Stimulated activated CD4-positive, alpha-beta T cell treated with anti-CD3 and anti-CD28 coated beads, Interleukin-4, amount 100 ng/mL, for 24 hours (primary cell): Measurements from ENCODE around the gene MOV10.

Source experiments
- DNase-seq: peaks from one replicate; pipeline ENCODE4 v3.0.0-alpha.2; 2020

The MOV10 gene

DNA sequence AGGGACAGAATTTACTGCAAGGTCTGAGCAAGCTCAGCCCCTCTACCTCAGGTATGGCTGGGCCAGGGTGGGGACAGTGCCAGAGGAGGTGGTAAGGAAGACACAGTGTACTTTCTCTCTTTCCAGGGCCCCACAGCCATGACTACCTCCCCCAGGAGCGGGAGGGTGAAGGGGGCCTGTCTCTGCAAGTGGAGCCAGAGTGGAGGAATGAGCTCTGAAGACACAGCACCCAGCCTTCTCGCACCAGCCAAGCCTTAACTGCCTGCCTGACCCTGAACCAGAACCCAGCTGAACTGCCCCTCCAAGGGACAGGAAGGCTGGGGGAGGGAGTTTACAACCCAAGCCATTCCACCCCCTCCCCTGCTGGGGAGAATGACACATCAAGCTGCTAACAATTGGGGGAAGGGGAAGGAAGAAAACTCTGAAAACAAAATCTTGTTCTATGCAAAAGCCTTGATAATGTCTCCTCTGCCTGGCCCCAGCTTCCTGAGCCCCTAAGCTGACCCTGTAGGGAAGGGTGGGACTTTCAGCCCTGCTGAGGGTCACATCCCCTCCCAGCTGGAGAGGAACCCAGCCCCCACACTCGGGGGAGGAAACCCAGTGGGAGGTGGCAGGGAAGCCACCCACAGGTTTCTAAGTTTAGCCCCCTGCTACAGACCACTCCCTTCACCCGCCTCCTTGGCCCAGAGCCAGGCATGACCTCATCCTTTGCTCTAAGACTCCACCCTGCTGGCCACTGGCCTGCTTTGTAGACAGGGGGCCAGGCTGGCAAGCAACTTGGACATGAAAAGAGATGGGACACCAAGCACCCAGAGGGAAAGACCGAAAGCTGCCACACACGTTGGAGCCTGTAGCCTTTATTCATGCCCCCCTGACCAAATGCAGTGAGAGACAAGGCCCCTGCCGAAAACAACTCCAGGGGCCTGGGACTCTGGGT is 26.1 kb downstream of the MOV10 start:
- DNase-seq = peak; percentile 61

DNA sequence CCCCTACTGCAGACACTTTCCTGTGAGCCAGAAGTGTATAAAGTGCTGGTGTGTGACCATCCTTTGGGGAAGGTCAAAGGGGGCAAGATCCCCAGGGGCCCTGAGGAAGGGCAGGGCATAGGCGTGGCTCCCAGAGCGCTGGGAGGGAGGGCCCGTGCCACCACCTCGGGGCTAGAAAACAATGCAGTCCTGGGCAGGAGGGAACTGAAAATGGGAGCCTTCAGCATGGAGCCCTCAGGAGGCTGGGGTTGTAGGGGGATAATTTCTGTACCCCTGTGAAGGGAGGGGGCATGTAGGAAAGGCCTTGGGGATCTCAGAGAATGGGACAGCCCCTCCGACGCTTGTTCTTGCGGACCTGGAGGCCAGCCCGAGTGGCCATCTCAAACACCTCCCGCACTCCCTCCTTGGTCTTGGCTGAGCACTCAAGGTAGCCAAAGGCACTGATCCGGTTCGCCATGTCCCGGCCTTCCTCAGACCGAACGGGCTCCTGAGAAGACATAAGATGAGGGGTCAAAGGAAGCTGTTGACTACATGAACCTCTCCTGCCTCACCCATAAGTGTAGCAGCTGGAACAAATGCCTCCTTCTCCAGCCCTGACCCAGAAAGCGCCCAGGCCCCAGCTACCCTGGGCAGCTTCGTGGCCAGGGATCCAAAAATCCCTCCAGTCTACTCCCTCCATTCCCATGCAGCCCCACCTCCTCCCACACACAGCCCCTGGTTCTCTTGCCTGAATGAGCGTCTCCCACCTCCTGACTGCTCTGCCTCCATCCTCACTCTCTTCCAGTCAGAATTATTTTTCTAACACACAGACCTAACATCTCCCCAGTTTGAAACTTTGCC is 27.0 kb downstream of the MOV10 start:
- no peak for DNase-seq

DNA sequence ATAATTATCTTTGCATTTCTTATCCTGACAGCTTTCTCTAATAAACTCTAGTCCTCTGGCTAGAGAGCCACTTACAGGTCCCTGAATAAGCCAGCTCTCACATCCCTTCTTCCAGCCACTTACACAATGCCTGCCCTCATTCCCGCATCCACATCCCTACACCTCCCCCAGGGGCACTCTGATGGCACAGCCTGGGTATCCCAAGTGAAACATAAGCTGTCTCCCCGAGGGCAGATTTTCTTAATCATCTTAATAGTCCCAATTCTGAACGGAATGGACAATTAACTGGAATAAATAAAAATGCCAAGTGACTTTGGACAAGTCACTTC is 27.6 kb downstream of the MOV10 start:
- no peak for DNase-seq

DNA sequence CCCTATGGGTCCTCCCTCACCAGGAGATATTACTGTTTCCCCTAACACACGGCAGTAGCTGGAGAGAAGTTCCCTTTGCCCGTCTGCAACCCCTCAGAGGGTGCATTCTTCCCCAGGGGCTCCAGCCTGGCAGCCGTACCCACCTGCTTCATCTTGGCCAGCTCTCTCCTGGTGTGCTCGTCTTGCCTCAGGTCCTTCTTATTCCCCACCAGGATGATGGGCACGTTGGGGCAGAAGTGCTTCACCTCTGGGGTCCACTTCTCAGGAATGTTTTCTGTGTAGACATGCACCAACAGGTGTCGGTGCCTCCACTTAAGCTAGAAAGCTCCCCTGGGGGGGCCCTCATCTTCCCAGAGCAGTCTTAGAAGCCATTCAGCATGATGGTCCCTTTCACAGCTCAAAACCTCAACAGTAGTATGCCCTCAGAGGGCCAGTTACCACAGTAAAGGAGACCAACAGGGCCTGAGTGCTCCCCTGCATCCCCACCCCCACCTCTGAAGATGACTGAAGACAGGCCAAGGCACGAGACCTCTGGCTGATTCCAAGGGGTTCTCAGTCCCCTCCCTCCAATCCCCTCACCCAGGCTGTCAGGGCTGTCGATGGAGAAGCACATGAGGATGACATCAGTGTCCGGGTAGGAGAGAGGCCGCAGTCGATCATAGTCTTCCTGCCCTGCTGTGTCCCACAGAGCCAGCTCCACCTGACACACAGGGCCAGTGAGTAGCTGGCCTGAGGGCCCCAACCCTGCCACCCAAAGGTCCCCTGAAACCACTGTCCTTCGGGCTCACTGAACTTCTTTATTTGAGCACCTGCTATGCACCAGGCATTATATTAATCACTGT is 28.2 kb downstream of the MOV10 start:
- DNase-seq = no peak

DNA sequence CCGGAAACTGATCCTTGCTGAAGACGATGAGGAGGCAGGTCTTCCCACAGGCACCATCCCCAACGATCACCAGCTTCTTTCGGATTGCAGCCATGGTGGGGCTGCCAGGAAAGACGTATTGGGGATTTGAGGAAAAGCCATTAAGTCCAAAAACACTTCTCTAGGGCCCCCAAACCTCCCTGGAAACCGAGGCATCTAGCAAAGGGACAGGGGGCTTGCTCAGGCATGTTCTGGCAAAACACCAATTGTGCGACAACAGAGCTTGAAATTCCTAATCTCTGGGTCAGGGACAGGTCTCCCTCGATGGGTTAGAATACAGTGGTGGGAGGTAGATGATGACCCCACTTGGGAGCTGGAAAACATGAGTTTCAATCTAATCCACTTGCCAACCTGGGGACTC is 29.2 kb downstream of the MOV10 start:
- DNase-seq = no peak

DNA sequence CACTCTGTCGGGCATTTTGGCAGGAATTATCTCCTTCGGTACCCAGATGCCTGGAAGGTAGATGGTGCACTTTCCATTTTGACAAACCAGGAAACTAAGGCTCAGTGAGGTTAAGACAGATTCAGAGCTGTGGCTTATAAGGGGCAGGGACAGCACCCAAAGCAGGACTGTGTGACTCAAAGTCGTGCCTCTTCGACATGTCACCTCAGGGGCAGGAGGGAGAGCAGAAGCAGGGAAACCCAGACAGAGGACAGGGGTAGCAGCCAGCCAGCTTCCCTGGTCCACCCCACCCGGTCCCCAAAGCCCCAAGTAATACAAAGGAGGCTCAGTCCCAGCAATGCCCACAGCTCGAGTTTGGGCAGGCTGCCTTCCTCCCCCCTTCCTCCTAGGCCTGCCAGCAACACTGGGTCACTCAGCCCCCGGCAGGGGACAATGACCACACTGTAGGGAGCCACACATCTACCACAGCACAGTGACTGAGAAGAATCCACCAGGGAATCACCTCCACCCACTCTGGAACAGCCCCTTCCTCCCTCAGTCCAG is 30.0 kb downstream of the MOV10 start:
- DNase-seq = no peak

DNA sequence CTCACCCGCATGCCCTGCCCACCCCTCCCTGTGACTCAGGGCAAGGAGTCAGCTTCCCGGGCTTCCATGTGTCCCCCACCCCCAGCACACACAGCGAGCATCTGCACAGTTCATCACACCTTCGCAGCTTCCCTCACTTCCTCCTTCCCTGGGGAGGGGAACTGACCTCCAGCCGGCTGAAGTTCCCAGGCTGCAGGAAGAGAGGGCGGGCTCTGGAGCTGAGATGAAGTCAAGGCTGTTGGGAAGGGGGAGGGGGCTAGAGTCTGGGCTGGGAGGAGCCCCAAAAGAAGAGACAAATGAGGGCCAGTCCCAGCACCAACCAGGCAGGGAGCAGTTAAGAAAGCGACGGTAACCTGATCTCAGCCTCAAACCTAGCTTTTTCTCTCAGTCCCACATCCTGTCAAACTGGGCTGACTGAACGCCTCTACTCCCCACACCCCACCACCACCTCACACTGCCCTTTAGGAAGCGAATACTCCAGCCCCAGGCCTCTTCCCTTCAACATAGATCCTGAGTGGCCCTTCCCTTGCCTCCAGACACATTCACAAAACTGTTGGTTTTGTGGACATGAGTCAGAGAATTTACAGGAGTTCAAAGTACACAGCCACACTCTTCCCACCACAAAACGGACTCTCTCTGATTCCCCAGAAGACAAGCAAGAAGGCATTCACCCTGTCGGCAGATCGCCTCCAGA is 30.6 kb downstream of the MOV10 start:
- DNase-seq = peak; percentile 48

DNA sequence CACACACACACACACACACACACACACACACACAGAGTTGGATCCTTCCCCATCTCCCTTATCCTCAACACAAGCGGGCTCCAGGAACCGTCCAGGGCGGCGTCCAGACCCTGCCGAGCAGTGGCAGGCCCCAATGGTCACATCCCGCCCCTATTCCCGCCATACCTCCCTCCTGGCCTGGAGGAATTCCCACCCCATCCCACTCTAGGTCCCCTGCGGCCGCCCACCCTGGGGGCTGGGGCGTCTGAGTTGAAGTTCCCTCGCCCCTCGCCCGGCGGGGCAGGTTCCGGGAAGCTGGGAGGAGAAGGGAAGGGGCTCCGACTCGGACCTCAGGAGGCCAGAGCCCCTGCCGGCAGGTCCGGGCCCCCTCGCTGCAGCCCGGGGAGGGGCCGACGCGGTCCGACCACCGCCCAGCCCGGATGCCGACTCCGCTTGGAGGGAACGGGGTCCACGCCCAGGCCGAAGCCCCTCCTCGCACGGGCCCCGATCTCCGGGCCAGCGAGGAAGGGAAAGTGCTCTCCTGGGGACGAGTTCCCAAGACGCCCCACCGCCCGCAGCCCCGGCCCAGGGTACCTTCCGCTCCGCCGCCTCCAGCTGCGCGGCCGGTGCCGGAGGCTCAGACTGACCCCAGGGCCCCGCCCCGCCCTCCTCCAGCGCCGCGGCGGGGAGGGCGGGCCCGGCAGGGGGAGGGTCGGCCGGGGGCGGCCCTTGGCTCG is 32.2 kb downstream of the MOV10 start, which contains the start of gene RHOC:
TSS of gene RHOC (minus strand) at position 623 of the 716 bp plus-strand sequence. CDS start 3,328 bp downstream, outside the sequence.
- peak; percentile 24 for DNase-seq

DNA sequence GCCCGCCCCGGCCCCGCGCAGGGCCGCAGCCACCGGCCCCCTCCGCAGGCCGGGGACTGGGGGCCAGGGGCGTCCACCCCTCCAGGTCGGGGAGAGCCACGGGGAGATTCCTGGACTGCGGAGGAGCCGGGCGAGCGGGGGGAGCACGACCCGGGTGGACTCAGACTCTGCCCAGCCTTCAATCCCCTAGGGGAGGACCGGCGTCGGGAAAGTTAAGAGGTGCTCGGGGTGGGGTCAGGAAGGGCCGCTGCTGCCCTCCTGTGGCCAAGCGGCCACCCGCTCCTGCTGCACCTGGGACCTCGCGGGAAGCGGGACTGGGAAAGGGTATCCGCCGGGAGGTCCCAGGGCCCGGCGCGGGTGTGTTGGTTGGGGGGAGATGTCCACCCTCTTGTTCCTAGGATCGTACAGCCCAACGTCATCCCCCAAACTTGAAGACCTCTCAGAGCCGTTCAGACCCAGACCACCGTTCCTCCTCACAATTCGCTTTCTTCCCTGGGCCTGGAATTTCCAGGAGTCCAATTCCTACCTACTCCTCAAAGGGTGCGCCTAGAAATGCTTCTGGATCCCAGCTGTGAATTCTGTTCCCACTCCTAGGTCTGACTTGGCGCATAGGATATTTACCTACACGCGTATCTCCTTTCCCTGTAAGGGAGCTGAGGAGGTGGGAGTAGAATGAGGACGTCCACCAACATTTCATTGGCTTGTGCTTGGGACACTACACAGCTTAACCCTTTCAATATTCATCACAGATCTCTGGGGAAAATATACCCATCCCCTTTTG is 33.0 kb downstream of the MOV10 start:
- DNase-seq = peak; percentile 67

DNA sequence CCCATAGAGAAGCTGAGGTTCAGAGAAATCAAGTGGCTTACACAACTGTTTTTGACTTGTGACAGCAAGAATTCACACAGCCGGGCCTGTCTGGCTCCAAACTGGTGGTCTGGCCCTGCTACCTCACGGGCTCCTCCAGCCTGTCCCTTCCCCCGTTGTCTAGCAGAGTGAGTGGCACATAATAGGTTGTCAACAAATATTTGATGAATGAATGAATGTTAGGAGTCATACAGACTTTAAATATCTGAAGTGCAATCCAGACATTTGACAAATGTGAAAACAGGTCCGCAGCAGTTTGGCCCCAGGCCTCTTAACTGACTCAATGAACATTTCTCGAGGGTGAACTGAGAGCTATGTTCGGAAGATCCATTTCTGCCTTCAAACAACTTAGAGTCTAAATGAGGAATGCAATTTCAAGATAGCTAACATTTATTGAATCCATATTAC is 33.6 kb downstream of the MOV10 start:
- DNase-seq = no peak

DNA sequence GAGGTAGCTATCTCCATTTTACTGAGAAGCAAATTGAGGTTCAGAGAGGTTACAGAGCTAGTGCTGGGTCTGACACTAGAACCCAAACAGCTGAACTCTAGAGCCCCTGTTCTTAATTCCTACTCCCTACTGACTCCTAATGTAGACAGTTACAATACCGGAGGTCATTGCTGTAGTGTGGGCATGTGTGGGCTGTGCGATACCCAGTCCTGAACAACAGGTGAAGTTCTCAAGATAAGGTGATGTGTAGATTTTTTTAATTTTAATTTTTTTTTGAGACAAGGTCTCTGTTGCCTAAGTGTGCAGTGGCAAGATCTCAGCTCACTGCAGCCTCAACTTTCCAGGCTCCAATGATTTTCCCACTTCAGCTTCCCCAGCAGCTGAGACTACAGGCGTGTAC is 34.0 kb downstream of the MOV10 start:
- DNase-seq = no peak

DNA sequence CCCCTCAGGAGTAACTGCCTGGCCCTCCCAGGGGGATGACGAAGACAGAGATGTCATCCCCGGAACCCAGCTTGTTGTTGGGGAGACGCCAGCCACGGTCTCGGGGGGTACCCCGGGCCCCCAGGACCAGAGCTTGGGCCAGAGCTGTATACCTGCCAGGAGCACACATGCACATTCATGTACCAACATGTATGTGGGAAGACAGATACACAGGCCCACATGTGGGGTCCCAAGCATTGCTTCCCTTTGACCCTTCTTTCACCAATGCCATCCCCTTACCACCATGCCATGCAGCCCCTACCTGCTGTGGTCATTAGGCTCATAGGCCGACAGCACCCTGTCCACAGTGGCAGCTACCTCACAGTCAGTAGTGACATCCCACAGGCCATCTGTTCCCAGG is 35.7 kb downstream of the MOV10 start:
- DNase-seq = no peak

DNA sequence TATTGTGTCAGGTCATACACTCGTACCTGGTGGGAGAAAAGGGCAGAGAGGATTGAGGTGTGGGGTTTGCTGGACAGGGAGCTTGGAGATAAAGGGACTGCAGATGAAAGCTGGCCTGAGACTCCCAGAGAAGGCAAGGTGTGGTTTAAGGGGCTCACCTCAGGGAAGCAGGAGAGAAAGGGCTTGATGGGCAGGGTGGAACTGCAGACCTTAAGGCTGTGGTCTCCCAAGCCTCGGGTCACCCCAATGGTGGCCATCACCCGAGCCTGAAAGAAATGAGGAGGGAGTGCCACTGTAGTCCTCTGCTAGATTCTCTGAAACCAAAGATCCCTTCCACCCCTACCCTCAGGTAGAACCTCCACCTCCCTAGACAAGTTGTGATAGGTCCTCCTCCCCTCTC is 36.1 kb downstream of the MOV10 start:
- DNase-seq = no peak

DNA sequence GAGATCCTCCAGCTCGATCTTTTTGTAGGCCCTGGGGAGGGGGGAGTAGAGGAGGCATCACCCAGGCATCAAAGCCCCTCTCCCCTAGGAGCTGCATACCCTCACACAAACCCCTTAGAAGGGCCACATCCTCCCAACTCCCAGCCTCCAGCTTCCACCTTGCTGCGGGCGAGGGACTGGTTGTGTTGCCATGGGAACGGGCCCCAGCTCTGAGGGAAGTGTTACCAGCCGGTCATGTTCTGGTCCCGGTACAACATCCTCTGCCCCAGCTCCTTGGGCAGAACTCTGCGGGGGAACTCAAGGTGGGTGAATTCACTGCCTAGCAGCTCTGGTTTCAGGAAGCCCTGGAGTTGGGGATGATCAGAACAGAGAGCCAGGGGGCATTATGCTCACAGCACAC is 36.6 kb downstream of the MOV10 start:
- no peak for DNase-seq

DNA sequence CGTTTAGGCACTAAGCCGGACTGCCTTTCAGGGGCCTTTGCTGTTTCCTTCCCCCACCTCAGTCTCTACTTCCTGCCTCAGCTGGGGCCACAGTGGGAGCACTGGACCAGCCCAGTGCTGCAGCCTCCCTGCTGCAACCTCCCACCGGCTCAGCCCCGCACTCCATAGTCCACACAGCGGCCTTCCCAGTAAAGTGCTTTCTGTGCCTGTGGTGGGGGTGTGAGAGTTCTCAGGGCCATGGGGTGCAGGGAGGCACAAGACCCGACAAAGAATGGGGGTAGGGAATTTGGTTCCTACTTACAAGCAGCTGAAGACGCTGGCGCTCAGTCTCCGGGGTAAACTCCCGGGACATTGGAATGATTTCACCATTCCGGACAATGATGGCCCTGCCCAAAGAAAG is 37.2 kb downstream of the MOV10 start:
- DNase-seq = no peak

DNA sequence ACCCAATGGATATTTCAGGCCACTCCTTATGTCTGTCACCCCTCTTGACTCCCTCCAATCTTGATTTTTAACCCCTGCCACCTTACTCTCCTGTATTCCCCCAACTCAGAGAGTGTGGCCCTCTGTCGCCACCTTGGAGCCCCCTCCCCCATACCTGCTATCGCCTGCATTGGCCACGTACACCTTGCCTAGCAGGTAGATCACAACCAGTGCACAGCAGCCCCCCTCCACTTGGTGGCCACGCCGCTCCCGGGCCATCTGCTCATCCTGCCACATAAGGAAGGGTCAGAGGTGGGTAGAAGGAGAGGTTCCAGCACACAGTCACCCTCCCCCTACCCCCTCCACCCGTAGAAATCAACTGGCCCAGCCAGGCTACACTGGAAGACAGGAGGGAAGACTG is 37.7 kb downstream of the MOV10 start:
- DNase-seq = no peak

DNA sequence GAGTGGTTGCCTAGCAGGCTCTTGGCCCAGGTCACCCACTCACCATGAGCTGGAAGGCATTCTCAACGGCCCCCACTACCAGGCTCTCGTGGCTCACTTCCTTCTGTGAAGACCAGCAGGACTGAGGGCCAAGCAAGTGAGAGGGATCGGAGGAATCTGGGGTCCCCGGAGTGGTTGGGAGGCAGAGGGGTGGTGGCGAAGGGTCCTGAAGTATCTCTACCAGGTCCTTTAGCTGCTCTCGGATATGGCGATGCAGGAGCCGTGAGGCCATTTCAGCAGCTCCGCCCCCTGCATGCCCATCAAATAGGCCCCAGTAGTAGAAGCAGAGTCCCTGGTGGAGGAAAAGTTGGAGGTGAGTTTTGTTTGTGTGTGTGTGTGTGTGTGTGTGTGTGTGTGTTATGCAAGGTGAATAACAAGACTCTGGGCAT is 38.3 kb downstream of the MOV10 start:
- DNase-seq = no peak

DNA sequence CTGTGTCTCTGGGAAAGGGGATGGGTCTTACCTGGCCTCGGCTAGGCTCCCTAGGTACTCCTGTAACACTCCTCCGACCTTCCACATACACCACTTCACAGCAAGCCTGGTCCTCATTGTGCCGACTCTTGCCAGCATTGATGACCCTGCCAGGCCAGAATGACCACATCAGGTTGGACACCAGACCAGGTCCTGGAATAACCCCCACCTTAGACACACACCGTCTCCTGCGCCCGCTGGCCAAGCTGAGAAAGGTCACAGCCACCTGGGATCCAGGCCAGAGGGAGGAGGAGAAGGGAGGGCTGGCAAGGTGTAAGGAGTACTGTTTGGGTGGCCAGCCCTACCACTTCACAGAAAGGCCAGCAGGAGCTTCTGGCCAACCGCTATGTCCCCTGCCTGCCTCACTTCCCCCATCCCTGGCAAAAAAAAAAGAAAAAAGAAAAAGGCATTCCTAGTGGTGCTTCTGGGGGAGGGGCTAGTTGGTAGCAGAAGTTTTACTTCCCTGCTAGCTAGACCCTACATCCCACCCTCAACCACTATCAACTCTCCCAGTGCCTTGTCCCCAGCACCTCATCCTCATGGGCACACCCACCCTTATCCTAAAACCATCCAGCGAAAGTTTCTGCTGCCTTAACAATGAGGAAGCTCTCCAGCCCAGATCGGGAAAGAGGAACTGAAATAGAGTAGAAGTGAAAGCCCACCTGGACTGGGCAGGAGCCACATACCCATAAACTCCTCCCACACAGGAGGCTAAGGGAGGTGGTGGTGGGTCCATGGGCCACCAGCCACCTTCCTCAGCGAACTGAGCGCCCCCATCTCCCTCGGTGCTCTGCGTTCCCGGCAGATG is 39.2 kb downstream of the MOV10 start:
- no peak for DNase-seq
